GM23338 (cell line): ENCODE data around the gene CAMSAP3. TPM values are rescaled to one million over a fixed set of nuclear protein-coding genes. Genes with fewer than 3 reads are reported as not detected.

Experiments
- ATAC-seq: fragments of 200-7000 bp; cut with Tn5 transposase; 3 replicates; pipeline ENCODE4 v1.9.1; 2020
- DNase-seq: peaks from one replicate; pipeline ENCODE4 v3.0.0-alpha.2; 2015; ENCODE audit warnings: low spot score
- H2AFZ ChIP-seq: fragments of 200-600 bp; sonication (generic); 2 replicates; pipeline ENCODE4 v1.8.0; 2016; ENCODE audit warnings: antibody characterized with exemption, mild to moderate bottlenecking, moderate library complexity
- H3F3A ChIP-seq: fragments of 200-600 bp; sonication (generic); replicated peaks from 2 replicates; pipeline ENCODE4 v1.8.0; 2017; ENCODE audit warnings: antibody characterized with exemption, mixed run types, low read depth
- H3K27ac ChIP-seq: fragments of 200-600 bp; sonication (generic); 2 replicates; pipeline ENCODE4 v1.6.1; 2016; ENCODE audit warnings: low read depth
- H3K27me3 ChIP-seq: fragments of 200-600 bp; sonication (generic); 2 replicates; pipeline ENCODE4 v1.8.0; 2016; ENCODE audit warnings: mild to moderate bottlenecking, mixed run types, moderate library complexity; ENCODE audit not compliant: insufficient read depth
- H3K36me3 ChIP-seq: fragments of 200-600 bp; sonication (generic); 2 replicates; pipeline ENCODE4 v1.8.0; 2016; ENCODE audit warnings: mild to moderate bottlenecking; ENCODE audit not compliant: insufficient read depth
- H3K4me1 ChIP-seq: fragments of 200-600 bp; sonication (generic); 2 replicates; pipeline ENCODE4 v1.8.0; 2016; ENCODE audit warnings: mild to moderate bottlenecking, moderate library complexity; ENCODE audit not compliant: insufficient read depth
- H3K4me2 ChIP-seq: fragments of 200-600 bp; sonication (generic); 2 replicates; pipeline ENCODE4 v1.7.1; 2017; ENCODE audit warnings: mixed run types
- H3K4me3 ChIP-seq: fragments of 200-600 bp; sonication (generic); 2 replicates; pipeline ENCODE4 v1.6.1; 2016; ENCODE audit warnings: mixed run types
- H3K79me2 ChIP-seq: fragments of 200-600 bp; sonication (generic); replicated peaks from 2 replicates; pipeline ENCODE4 v1.8.0; 2017; ENCODE audit warnings: mild to moderate bottlenecking; ENCODE audit not compliant: insufficient read depth
- H3K9me2 ChIP-seq: fragments of 200-600 bp; sonication (generic); 2 replicates; pipeline ENCODE4 v1.8.0; 2017; ENCODE audit not compliant: insufficient read depth
- H4K20me1 ChIP-seq: fragments of 200-600 bp; sonication (generic); replicated peaks from 2 replicates; pipeline ENCODE4 v1.8.0; 2017; ENCODE audit warnings: mild to moderate bottlenecking; ENCODE audit not compliant: insufficient read depth
- H3K27ac Mint-ChIP-seq: 2 replicates; pipeline ENCODE4 v1.8.0; 2020; ENCODE audit warnings: inconsistent platforms, mild to moderate bottlenecking, moderate library complexity, mixed read lengths
- H3K27me3 Mint-ChIP-seq: 3 replicates; pipeline ENCODE4 v1.8.0; 2022; ENCODE audit warnings: low read depth, mild to moderate bottlenecking, moderate library complexity, mixed read lengths, inconsistent platforms; ENCODE audit not compliant: insufficient read depth, poor library complexity
- H3K36me3 Mint-ChIP-seq: 3 replicates; pipeline ENCODE4 v1.8.0; 2021; ENCODE audit warnings: low read depth, mild to moderate bottlenecking, inconsistent platforms, moderate library complexity, mixed read lengths
- H3K4me1 Mint-ChIP-seq: 3 replicates; pipeline ENCODE4 v1.8.0; 2020; ENCODE audit warnings: mild to moderate bottlenecking, inconsistent platforms, mixed read lengths
- H3K4me3 Mint-ChIP-seq: 3 replicates; pipeline ENCODE4 v1.8.0; 2021; ENCODE audit warnings: moderate library complexity, mild to moderate bottlenecking, inconsistent platforms, mixed read lengths
- H3K9me3 Mint-ChIP-seq: 3 replicates; pipeline ENCODE4 v1.8.0; 2020; ENCODE audit warnings: moderate library complexity, mild to moderate bottlenecking, inconsistent platforms, mixed read lengths
- CTCF ChIP-seq, 2 experiments: fragments of 200-600 bp in 1 of 2; sonication (generic) in 1 of 2; conservative IDR thresholded peaks; 2 replicates each; pipeline versions ENCODE4 v1.5.1 to v1.6.1; 2016 to 2017; ENCODE audit warnings: antibody characterized with exemption in 2 of 2, low read depth in 2 of 2, mild to moderate bottlenecking in 2 of 2, moderate library complexity in 1 of 2
- EZH2 ChIP-seq: fragments of 200-600 bp; sonication (generic); IDR thresholded peaks from one replicate; pipeline ENCODE4 v1.8.0; 2017; ENCODE audit warnings: antibody characterized with exemption, mild to moderate bottlenecking, low read depth; ENCODE audit not compliant: unreplicated experiment
- EZH2phosphoT487 ChIP-seq: fragments of 200-600 bp; sonication (generic); IDR thresholded peaks from one replicate; pipeline ENCODE4 v1.8.1; 2018; ENCODE audit warnings: antibody characterized with exemption; ENCODE audit not compliant: unreplicated experiment
- JUNB ChIP-seq: IDR thresholded peaks from one replicate; pipeline ENCODE4 v1.6.1; 2016; ENCODE audit warnings: antibody characterized with exemption; ENCODE audit not compliant: unreplicated experiment
- NANOG ChIP-seq: IDR thresholded peaks from 2 replicates; pipeline ENCODE4 v1.6.1; 2016; ENCODE audit warnings: antibody characterized with exemption, borderline replicate concordance
- POLR2AphosphoS5 ChIP-seq: IDR thresholded peaks from 2 replicates; pipeline ENCODE4 v1.6.1; 2016; ENCODE audit warnings: antibody characterized with exemption, low read depth
- ZNF114 ChIP-seq: fragments of 250-450 bp; sonication (Bioruptor Pico); IDR thresholded peaks from 2 replicates; pipeline ENCODE4 v1.5.0; 2020; ENCODE audit warnings: mild to moderate bottlenecking, moderate library complexity
- ZNF331 ChIP-seq: fragments of 250-450 bp; sonication (Bioruptor Pico); IDR thresholded peaks from 2 replicates; pipeline ENCODE4 v1.5.0; 2020; ENCODE audit warnings: low read depth, mild to moderate bottlenecking, moderate library complexity
- ZNF462 ChIP-seq: fragments of 250-450 bp; sonication (Bioruptor Pico); IDR thresholded peaks from 2 replicates; pipeline ENCODE4 v1.5.0; 2020; ENCODE audit warnings: mild to moderate bottlenecking, moderate library complexity
- polyA plus RNA-seq: library from polyadenylated mRNA; unstranded; fragments of >200 nt; fragmentation: Nextera tagmentation; extraction: Ambion mirVana; gene quantifications from 2 replicates; pipeline ENCODE4 v1.2.1, GENCODE V29; 2016
- total RNA-seq: library from RNA; depleted of rRNA; stranded (reverse); fragments of >200 nt; shearing (Covaris generic); gene quantifications from 2 replicates; pipeline ENCODE4 v1.2.3, GENCODE V29; 2014
- TF ChIP-seq, protein P1 (sequence below): IDR thresholded peaks from one replicate; pipeline ENCODE4 v1.6.1; 2018; ENCODE audit warnings: antibody characterized with exemption; ENCODE audit not compliant: unreplicated experiment

CAMSAP3 gene
- total and polyA plus RNA-seq, 2 experiments from 2014 or later, result 6.4 to 32.2 TPM

DNA sequence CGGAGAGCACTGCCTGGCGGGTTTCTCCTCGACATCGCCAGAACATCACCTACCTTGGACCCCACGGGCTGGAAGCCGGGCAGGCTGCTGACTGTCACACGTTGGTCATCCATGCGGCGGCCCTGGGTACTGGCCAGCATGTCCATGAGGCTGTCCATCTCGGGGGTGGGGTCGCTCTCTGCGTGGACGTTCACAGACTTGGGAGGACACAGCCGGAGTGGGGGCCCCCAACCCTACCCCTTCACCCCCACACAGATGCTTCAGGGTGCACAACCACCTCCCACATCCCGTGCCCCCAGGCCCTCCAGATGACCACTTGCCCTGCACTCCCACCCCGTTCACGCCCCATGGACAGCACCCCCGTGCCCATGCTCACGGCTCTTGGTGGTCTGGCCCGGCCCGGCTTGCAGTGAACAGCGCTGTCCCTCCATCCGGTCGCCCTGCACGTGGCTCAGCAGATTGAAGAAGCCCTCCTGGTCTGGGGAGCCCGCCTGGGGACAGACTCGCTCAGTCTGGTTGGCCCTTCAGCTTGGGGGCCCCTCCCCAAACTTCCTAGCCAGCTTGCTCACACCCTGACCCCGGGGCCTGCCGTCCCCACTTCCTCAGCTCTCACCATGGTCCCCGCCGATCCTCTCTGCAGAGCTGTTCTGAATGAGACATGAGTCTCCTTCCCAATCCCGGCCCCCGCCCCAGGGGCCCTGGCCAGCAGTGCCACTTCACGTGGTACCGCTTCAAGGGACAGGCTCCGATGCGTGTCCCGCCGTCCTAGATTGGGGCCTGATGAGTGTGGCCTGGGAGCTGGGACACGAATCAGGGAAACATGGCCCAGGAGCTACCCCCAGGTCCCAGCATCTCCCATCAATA is 36.9 kb downstream of the CAMSAP3 start:
- Histone ChIP-seq H2AFZ (no peak overlapping the region), H3K4me1 (peaks cover 14% of the 10 kb centered on the region; the same call in 1 of the 2 replicates), H3F3A (no peaks in the 10 kb centered on the region), H3K9me2 (no peaks in the 10 kb centered on the region), H3K27ac (no peak overlapping the region), H3K4me2 (no peak overlapping the region), H4K20me1 (peaks cover 8% of the 10 kb centered on the region), H3K27me3 (peaks cover 24% of the 10 kb centered on the region), H3K79me2 (peaks cover 31% of the 10 kb centered on the region), H3K4me3 (no peak overlapping the region), H3K36me3 (no peaks in the 10 kb centered on the region)
- no peak overlapping the region for H3K4me3 Mint-ChIP-seq
- no peak for DNase-seq
- peaks cover 16% of the 10 kb centered on the region for H3K4me1 Mint-ChIP-seq
- no peak overlapping the region for H3K27ac Mint-ChIP-seq
- H3K9me3 Mint-ChIP-seq, result no peaks in the 10 kb centered on the region; the same call in 1 of the 3 replicates
- peaks cover 27% of the 10 kb centered on the region for H3K27me3 Mint-ChIP-seq
- H3K36me3 Mint-ChIP-seq, result no peaks in the 10 kb centered on the region; the same call in 2 of the 3 replicates
- no peak for ATAC-seq
- TF ChIP-seq ZNF331 (no peak), EZH2phosphoT487 (no peak), JUNB (no peak), CTCF (conservative IDR thresholded peaks at IDR 0.05; ENCODE audit: low read depth in 2 of 2) (no peak), ZNF462 (CRISPR knock-in tag) (no peak), POLR2AphosphoS5 (no peak), ZNF114 (CRISPR knock-in tag) (no peak), NANOG (no peak), EZH2 (no peak)
- TF ChIP-seq, protein P1, sequence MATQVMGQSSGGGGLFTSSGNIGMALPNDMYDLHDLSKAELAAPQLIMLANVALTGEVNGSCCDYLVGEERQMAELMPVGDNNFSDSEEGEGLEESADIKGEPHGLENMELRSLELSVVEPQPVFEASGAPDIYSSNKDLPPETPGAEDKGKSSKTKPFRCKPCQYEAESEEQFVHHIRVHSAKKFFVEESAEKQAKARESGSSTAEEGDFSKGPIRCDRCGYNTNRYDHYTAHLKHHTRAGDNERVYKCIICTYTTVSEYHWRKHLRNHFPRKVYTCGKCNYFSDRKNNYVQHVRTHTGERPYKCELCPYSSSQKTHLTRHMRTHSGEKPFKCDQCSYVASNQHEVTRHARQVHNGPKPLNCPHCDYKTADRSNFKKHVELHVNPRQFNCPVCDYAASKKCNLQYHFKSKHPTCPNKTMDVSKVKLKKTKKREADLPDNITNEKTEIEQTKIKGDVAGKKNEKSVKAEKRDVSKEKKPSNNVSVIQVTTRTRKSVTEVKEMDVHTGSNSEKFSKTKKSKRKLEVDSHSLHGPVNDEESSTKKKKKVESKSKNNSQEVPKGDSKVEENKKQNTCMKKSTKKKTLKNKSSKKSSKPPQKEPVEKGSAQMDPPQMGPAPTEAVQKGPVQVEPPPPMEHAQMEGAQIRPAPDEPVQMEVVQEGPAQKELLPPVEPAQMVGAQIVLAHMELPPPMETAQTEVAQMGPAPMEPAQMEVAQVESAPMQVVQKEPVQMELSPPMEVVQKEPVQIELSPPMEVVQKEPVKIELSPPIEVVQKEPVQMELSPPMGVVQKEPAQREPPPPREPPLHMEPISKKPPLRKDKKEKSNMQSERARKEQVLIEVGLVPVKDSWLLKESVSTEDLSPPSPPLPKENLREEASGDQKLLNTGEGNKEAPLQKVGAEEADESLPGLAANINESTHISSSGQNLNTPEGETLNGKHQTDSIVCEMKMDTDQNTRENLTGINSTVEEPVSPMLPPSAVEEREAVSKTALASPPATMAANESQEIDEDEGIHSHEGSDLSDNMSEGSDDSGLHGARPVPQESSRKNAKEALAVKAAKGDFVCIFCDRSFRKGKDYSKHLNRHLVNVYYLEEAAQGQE, result no peak
